Measurements from ENCODE around the gene TNKS1BP1.

TNKS1BP1 gene

DNA sequence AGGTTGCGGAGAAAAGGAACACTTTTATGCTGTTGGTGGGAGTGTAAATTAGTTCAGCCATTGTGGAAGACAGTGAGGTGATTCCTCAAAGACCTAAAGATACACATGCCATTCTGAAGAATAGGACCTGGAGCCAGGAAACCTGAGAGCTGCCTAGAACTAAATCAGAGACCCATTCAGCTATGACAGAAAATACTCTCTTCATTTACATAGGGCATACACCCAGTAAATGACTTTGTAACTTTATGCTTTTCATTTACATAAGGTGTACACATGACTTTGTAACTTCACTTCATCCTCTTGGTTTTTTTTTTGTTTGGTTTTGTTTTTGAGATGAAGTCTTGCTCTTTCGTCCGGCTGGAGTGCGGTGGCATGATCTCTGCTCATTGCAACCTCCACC is 62.6 kb downstream of the TNKS1BP1 start:
- Histone ChIP-seq H3K9me3 (ENCODE audit: control insufficient read depth in 1 of 2, low read length in 2 of 2) (peaks cover 0 to 5% of the 10 kb centered on the region in 2 donors), H3K27ac (ENCODE audit: low read depth, low read length) (no peak overlapping the region), H3K27me3 (ENCODE audit: control insufficient read depth in 1 of 2, insufficient read depth in 2 of 2, low read length in 2 of 2) (no peaks in the 10 kb centered on the region), H3K9ac (ENCODE audit: low read depth in 1 of 2, low read length in 2 of 2) (no peak overlapping the region), H3K4me1 (ENCODE audit: control insufficient read depth in 1 of 2, insufficient read depth in 2 of 2, low read length in 2 of 2) (no peaks in the 10 kb centered on the region), H3K36me3 (ENCODE audit: control insufficient read depth in 1 of 2, insufficient read depth in 2 of 2, low read length in 2 of 2) (no peaks in the 10 kb centered on the region), H3K4me3 (ENCODE audit: low read depth in 1 of 2, low read length in 2 of 2) (no peak overlapping the region)

DNA sequence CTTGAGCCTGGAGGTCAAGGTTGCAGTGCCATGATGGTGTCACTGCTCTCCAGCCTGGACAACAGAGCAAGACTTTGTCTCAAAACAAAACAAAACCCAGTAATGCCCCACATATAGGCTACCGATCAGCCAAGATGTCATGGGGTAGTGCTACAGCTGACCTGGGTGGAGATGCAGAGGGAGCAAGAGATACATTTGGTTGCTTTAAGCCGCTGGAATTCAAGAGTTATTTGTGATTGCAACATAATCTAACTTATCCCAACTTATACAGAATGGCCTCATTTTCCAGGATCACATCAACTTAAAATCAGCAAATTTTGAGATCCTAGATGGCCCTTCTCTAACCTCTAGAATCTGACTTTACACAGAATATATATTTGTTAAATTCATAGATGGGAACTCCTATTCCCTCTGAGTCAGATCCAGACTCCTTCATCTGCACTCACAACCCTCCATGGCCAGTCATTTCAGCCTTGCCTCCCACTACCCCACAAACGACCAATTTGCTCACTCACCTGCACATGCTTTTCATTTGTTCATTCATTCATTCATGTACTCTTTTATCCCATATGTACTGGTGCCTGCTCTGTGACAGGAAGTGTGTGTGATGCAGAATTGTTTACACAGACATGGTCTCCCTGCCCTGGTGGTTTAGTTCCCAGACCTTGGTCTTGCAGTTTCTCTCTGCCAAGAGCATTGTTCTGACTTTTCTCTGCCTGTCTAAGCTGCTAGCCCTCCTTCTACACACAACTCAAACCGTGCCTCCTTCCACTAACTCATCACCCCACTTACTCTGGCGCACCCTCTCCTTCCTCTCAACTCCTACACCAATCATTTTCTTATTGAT is 63.6 kb downstream of the TNKS1BP1 start:
- Histone ChIP-seq H3K4me3 (ENCODE audit: low read depth in 1 of 2, low read length in 2 of 2) (no peak overlapping the region), H3K4me1 (ENCODE audit: control insufficient read depth in 1 of 2, insufficient read depth in 2 of 2, low read length in 2 of 2) (no peaks in the 10 kb centered on the region), H3K36me3 (ENCODE audit: control insufficient read depth in 1 of 2, insufficient read depth in 2 of 2, low read length in 2 of 2) (no peaks in the 10 kb centered on the region), H3K9ac (ENCODE audit: low read depth in 1 of 2, low read length in 2 of 2) (no peak overlapping the region), H3K27ac (ENCODE audit: low read depth, low read length) (no peak overlapping the region), H3K27me3 (ENCODE audit: control insufficient read depth in 1 of 2, insufficient read depth in 2 of 2, low read length in 2 of 2) (no peaks in the 10 kb centered on the region), H3K9me3 (ENCODE audit: control insufficient read depth in 1 of 2, low read length in 2 of 2) (peaks cover 0 to 4% of the 10 kb centered on the region in 2 donors)

- H3K9me3 ChIP-seq (ENCODE audit: control insufficient read depth in 1 of 2, low read length in 2 of 2): no peaks in the 10 kb centered on the region
- H3K9ac ChIP-seq (ENCODE audit: low read depth in 1 of 2, low read length in 2 of 2): no peak overlapping the region
- no peaks in the 10 kb centered on the region for H3K4me1 ChIP-seq (ENCODE audit: control insufficient read depth in 1 of 2, insufficient read depth in 2 of 2, low read length in 2 of 2)
- no peaks in the 10 kb centered on the region for H3K27me3 ChIP-seq (ENCODE audit: control insufficient read depth in 1 of 2, insufficient read depth in 2 of 2, low read length in 2 of 2)
- H3K36me3 ChIP-seq (ENCODE audit: control insufficient read depth in 1 of 2, insufficient read depth in 2 of 2, low read length in 2 of 2): no peaks in the 10 kb centered on the region
- H3K27ac ChIP-seq (ENCODE audit: low read depth, low read length): no peak overlapping the region
- no peak overlapping the region for H3K4me3 ChIP-seq (ENCODE audit: low read depth in 1 of 2, low read length in 2 of 2)
Measured at GRCh38 chr11:57256119-57256518, 68.6 kb downstream of the TNKS1BP1 start.

DNA sequence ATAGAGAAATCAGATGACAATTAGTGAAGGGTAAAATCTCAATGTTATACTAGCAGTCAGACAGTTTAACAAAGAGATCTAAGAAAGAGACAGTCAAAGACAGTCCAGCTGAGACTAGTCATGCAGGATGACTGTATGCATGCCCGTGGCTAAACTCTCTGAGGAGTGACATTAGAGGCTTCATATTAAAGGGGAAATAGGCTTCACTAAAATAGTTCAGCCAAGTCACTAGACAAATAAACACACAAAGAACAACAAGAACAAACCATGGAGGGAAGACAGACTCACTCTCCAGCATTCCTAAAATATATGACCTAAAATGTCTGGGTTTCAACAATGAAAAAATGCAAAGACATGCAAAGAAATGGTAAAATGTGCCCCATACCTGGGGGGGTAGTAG is 69.1 kb downstream of the TNKS1BP1 start:
- no peak overlapping the region for H3K27ac ChIP-seq (ENCODE audit: low read depth, low read length)

DNA sequence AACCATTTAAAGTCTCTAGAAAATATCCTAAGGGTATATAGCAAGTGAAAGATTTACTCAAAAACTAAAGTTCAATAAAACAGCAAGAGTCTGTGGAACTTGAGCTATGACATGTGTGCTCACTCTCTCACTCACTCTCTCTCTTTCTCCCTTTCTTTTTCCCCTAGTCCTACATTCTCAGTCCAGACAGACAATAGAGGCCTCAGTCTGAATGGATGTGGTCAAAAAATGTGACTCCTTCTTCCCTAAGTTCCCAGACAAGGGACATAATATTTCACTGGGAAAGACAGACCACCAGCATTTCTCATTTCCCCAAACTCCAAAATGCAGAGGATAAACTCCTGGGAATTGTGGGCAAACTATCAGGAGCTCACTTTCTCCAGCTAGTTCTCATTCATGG is 70.1 kb downstream of the TNKS1BP1 start:
- Histone ChIP-seq H3K4me3 (ENCODE audit: low read depth in 1 of 2, low read length in 2 of 2) (no peak overlapping the region), H3K27ac (ENCODE audit: low read depth, low read length) (no peak overlapping the region), H3K4me1 (ENCODE audit: control insufficient read depth in 1 of 2, insufficient read depth in 2 of 2, low read length in 2 of 2) (no peaks in the 10 kb centered on the region), H3K9ac (ENCODE audit: low read depth in 1 of 2, low read length in 2 of 2) (no peak overlapping the region), H3K9me3 (ENCODE audit: control insufficient read depth in 1 of 2, low read length in 2 of 2) (no peaks in the 10 kb centered on the region), H3K36me3 (ENCODE audit: control insufficient read depth in 1 of 2, insufficient read depth in 2 of 2, low read length in 2 of 2) (no peaks in the 10 kb centered on the region), H3K27me3 (ENCODE audit: control insufficient read depth in 1 of 2, insufficient read depth in 2 of 2, low read length in 2 of 2) (peaks cover 0 to 3% of the 10 kb centered on the region in 2 donors)

More for the DNA sequence above, 69.1 kb downstream of the TNKS1BP1 start:
- H3K27me3 ChIP-seq (ENCODE audit: control insufficient read depth in 1 of 2, insufficient read depth in 2 of 2, low read length in 2 of 2): peaks cover 0 to 3% of the 10 kb centered on the region in 2 donors
- no peaks in the 10 kb centered on the region for H3K36me3 ChIP-seq (ENCODE audit: control insufficient read depth in 1 of 2, insufficient read depth in 2 of 2, low read length in 2 of 2)
- no peaks in the 10 kb centered on the region for H3K9me3 ChIP-seq (ENCODE audit: control insufficient read depth in 1 of 2, low read length in 2 of 2)
- H3K9ac ChIP-seq (ENCODE audit: low read depth in 1 of 2, low read length in 2 of 2): no peak overlapping the region
- no peaks in the 10 kb centered on the region for H3K4me1 ChIP-seq (ENCODE audit: control insufficient read depth in 1 of 2, insufficient read depth in 2 of 2, low read length in 2 of 2)
- H3K4me3 ChIP-seq (ENCODE audit: low read depth in 1 of 2, low read length in 2 of 2): no peak overlapping the region

DNA sequence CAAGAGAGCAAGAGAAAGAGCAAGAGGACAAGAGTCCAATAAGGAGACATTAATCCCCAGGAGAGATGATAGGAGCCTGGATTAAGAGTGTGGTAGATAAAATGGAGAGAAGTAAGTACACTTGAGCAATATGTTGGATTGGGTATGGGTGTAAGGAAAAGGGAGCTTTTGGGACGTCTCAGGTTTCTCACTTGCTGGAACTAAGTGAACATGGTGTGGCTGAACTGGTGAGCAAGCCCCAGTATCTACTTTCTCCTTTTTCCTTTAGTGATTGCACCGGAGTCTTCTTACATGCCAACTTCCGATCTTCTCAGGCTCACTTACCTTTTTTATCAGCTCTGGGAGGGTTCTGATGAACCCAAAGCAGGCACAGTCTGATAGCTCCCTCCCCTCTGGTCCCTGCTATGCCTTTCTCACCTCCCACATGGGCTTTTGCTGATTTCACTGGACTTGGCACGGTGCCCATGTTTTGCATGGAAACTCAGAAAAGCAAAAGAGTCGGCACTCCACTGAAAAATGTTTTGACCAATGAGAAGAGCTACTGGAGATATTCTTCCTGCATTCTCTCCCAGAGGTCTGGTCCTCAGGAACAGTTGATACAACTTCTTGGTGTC is 73.2 kb downstream of the TNKS1BP1 start:
- H3K4me3 ChIP-seq (ENCODE audit: low read depth in 1 of 2, low read length in 2 of 2): no peak overlapping the region
- H3K27me3 ChIP-seq (ENCODE audit: control insufficient read depth in 1 of 2, insufficient read depth in 2 of 2, low read length in 2 of 2): peaks cover 0 to 3% of the 10 kb centered on the region in 2 donors
- H3K4me1 ChIP-seq (ENCODE audit: control insufficient read depth in 1 of 2, insufficient read depth in 2 of 2, low read length in 2 of 2): no peaks in the 10 kb centered on the region
- H3K9ac ChIP-seq (ENCODE audit: low read depth in 1 of 2, low read length in 2 of 2): no peak overlapping the region
- H3K36me3 ChIP-seq (ENCODE audit: control insufficient read depth in 1 of 2, insufficient read depth in 2 of 2, low read length in 2 of 2): no peaks in the 10 kb centered on the region
- H3K27ac ChIP-seq (ENCODE audit: low read depth, low read length): no peak overlapping the region
- H3K9me3 ChIP-seq (ENCODE audit: control insufficient read depth in 1 of 2, low read length in 2 of 2): no peaks in the 10 kb centered on the region

DNA sequence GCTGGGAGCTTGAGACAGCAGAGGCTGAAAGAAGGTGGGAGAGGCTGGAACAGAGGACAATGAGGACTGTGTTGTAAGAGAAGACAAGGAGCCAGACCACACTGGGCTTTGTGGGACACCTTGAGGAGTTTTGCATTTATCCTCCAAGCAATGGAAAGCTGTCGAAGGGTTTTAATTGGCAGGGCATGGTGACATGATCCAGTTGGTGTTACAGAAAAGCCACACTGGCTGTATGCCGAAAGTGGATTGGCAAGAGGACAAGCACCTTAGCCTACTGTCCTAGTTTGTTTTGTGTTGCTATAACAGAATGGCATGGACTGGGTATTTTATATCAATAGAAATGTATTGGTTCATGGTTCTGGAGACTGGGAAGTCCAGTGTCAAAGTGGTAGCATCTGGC is 73.7 kb downstream of the TNKS1BP1 start:
- no peak overlapping the region for H3K9ac ChIP-seq (ENCODE audit: low read depth in 1 of 2, low read length in 2 of 2)
- no peaks in the 10 kb centered on the region for H3K36me3 ChIP-seq (ENCODE audit: control insufficient read depth in 1 of 2, insufficient read depth in 2 of 2, low read length in 2 of 2)
- no peaks in the 10 kb centered on the region for H3K4me1 ChIP-seq (ENCODE audit: control insufficient read depth in 1 of 2, insufficient read depth in 2 of 2, low read length in 2 of 2)
- no peak overlapping the region for H3K27ac ChIP-seq (ENCODE audit: low read depth, low read length)
- H3K9me3 ChIP-seq (ENCODE audit: control insufficient read depth in 1 of 2, low read length in 2 of 2): no peaks in the 10 kb centered on the region
- H3K27me3 ChIP-seq (ENCODE audit: control insufficient read depth in 1 of 2, insufficient read depth in 2 of 2, low read length in 2 of 2): peaks cover 0 to 3% of the 10 kb centered on the region in 2 donors
- H3K4me3 ChIP-seq (ENCODE audit: low read depth in 1 of 2, low read length in 2 of 2): no peak overlapping the region

Data from duodenal mucosa (tissue), 2 donors.